K562 treated with DMSO at 1 percent for 12 hours (cell line): Measurements from ENCODE around the gene ARMCX4. TPM values are rescaled to one million over a fixed set of nuclear protein-coding genes. Genes with fewer than 3 reads are reported as not detected.

Experiments
- total RNA-seq: library from RNA; unstranded; fragments of 300-600 nt; gene quantifications from 2 replicates; pipeline ENCODE4 v1.2.3, GENCODE V29; 2022; ENCODE audit not compliant: insufficient read depth

Gene ARMCX4
- not detected in 2 replicates for total RNA-seq

DNA sequence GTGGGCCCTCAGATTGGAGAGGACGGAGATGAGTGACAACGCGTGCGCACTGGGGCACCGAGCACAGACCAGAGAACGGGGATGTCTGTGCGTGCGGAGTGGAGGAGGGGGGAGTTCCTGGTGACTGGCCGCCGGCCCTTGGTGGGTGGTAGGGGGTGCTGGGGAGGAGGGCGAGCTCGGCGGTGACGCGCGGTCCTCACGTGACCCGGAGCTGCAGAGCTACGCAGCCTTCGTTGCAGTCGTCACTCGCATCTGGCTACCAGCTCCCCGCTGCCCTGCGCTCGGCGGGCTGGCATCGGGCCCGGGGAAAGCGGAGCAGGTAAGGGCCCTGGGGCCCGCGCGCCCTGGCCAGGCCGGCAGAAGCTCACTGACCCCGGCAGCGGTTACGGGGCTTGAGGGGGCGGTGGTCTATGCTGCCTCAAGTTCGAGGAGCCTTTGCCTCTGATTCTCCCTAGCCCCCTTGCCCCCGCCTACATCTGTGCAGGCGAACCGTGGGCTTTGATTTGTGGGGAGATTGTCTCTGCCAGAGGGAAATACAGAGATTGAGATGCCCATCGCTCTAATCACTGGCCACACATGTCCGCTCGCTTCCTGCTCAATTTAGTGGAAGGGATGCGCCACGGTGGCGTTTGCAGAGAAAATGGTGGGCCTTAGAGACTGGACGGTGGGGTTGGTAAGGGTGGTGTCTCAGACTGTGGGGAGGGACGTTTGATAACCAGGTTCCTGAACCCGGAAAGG, at the start of gene ARMCX4:
TSS of gene ARMCX4 (plus strand) at position 245 of the 738 bp plus-strand sequence. CDS start 3,134 bp downstream, outside the sequence.

Other genes starting within 250 kb of the ARMCX4 start
- not detected in 2 replicates for gene TAF7L, start 194.1 kb upstream of the ARMCX4 start, total RNA-seq
- 5.6 and 12.6 TPM in 2 replicates for gene TIMM8A, start 136.7 kb upstream of the ARMCX4 start, total RNA-seq
- 15.5 and 37.0 TPM in 2 replicates for gene BTK, start 99.3 kb upstream of the ARMCX4 start, total RNA-seq
- 5,042 and 6,424 TPM in 2 replicates for gene RPL36A, start 94.4 kb upstream of the ARMCX4 start, total RNA-seq
- 41.7 and 71.2 TPM in 2 replicates for gene GLA, start 77.5 kb upstream of the ARMCX4 start, total RNA-seq
- gene HNRNPH2, start 77.2 kb upstream of the ARMCX4 start, total RNA-seq: 22.5 and 40.1 TPM in 2 replicates
- 0.39 and 0.89 TPM in 2 replicates for gene ARMCX1, start 65.1 kb downstream of the ARMCX4 start, total RNA-seq
- 23.7 and 30.2 TPM in 2 replicates for gene ARMCX6, start 132.5 kb downstream of the ARMCX4 start, total RNA-seq
- gene ARMCX3, start 137.7 kb downstream of the ARMCX4 start, total RNA-seq: 11.7 and 38.8 TPM in 2 replicates
- 0.88 TPM in 1 of 2 replicates, not detected in the other for gene ARMCX2, start 174.4 kb downstream of the ARMCX4 start, total RNA-seq